Fibroblast of villous mesenchyme (primary cell): ENCODE measurements around the gene MARK4. TPM values are rescaled to one million over a fixed set of nuclear protein-coding genes. Genes with fewer than 3 reads are reported as not detected.

ENCODE experiments used
- DNase-seq: peaks from one replicate; pipeline ENCODE4 v3.0.0-alpha.2; 2010; ENCODE audit warnings: low read depth
- H3K4me3 ChIP-seq: 2 replicates; pipeline ENCODE4 v1.5.1; 2011; ENCODE audit warnings: low read depth, mild to moderate bottlenecking, low read length
- CTCF ChIP-seq: IDR thresholded peaks from 2 replicates; pipeline ENCODE4 v1.5.1; 2012; ENCODE audit warnings: low read depth, mild to moderate bottlenecking, low read length; ENCODE audit not compliant: insufficient read depth
- total RNA-seq: library from RNA; depleted of rRNA; stranded (reverse); fragments of >200 nt; gene quantifications from 2 replicates; pipeline ENCODE4 v1.2.3, GENCODE V29; 2012

Gene MARK4
- total RNA-seq, 1 donor, result 14.2 TPM

- no peak overlapping the region for H3K4me3 ChIP-seq
- no peak for DNase-seq
- no peak for TF ChIP-seq CTCF
Measured at GRCh38 chr19:45349430-45349941, 98.4 kb downstream of the MARK4 start.

DNA sequence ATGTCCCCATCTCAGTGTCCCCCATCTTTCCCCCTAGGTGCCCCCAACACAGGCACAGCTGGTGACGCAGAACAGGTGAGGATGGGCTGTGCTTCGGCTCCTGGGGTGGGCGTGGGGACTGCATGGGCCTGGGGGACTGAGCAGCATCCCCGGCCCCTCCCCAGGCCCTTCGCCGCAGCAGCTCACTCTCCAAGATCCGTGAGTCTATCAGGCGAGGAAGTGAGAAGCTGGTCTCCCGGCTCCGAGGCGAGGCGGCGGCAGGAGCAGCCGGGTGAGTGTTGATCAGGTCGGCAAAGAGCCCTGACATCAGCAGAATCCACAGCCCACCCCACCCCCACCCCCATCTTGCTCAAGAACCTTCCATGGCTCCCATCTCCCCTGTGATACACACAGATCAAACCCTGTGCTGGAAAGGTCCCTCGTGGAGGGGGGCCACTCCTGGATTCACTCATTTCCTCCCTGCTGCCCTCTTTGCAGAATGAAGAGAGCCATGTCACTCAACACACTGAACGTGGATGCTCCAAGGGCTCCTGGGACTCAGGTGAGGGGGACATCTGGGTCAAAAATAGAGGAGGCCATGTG is 99.5 kb downstream of the MARK4 start:
- TF ChIP-seq CTCF, result no peak
- H3K4me3 ChIP-seq, result no peak overlapping the region
- DNase-seq, result no peak

DNA sequence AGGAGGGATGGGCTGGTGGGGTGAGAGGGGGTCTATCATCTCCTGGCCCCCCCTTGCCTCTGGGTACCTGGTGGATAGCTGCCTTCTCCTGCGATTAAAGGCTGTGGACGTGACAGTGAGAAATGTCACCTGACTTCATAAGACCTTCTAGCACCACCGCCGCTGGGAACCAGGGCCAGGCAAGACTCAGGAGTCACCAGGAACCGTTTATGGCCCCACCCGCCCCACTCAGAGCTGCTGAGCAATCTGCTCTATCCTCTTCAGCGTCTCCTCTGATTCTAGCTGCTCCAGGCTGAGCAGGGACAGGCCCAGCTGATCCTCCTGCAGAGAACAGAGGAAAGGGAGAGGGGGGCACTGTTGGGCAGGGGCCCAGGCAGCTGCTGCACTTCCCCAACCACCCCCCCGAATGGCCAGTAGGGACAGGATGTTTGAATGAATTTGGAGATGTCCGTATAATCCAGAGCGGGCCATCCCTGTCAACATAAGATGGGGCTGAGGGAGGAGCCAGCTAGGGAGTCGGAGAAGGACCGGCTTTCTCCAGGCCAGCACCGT is 100.4 kb downstream of the MARK4 start:
- no peak for TF ChIP-seq CTCF
- DNase-seq, result no peak
- no peak overlapping the region for H3K4me3 ChIP-seq

DNA sequence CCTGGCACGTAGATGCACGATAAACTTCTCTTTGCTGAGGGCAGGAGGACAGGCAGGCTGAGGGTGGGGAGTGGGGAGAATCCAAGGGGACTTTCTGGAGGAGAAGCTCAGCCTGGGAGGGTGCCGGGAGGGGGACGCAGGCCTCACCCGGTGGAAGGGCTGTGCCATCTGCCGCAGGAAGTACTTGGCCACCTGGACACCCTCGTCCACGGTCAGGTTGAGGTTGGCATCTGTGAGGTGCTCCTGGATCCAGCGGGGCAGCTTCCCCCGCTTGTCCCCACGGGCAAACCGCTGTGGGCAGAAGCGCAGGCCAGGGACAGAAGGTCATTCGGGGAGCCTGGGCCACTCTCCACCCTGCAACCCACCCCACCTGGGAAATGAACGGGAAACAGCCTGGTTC is 101.0 kb downstream of the MARK4 start:
- no peak overlapping the region for H3K4me3 ChIP-seq
- no peak for TF ChIP-seq CTCF
- DNase-seq, result no peak

- no peak for DNase-seq
- H3K4me3 ChIP-seq, result no peak overlapping the region
- TF ChIP-seq CTCF, result no peak
Measured at GRCh38 chr19:45352471-45352870, 101.4 kb downstream of the MARK4 start.

GRCh38 chr19:45352914-45353796 is 102.1 kb downstream of the MARK4 start:
- TF ChIP-seq CTCF, result no peak
- no peak overlapping the region for H3K4me3 ChIP-seq
- DNase-seq, result no peak
